Hypothalamus (tissue), 51 donors: ENCODE data around the gene MXRA8.
"Not testable (repeated sequence)": the region's sequence is repeated elsewhere in the genome, so short reads cannot be mapped to it uniquely, and the experiment has no call there.

Experiments used
- DNase-seq, 51 donors: peaks; one replicate each; lab custom pipeline; 2025; lab: John Stamatoyannopoulos, UW

The MXRA8 gene, protein sequence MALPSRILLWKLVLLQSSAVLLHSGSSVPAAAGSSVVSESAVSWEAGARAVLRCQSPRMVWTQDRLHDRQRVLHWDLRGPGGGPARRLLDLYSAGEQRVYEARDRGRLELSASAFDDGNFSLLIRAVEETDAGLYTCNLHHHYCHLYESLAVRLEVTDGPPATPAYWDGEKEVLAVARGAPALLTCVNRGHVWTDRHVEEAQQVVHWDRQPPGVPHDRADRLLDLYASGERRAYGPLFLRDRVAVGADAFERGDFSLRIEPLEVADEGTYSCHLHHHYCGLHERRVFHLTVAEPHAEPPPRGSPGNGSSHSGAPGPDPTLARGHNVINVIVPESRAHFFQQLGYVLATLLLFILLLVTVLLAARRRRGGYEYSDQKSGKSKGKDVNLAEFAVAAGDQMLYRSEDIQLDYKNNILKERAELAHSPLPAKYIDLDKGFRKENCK

DNA sequence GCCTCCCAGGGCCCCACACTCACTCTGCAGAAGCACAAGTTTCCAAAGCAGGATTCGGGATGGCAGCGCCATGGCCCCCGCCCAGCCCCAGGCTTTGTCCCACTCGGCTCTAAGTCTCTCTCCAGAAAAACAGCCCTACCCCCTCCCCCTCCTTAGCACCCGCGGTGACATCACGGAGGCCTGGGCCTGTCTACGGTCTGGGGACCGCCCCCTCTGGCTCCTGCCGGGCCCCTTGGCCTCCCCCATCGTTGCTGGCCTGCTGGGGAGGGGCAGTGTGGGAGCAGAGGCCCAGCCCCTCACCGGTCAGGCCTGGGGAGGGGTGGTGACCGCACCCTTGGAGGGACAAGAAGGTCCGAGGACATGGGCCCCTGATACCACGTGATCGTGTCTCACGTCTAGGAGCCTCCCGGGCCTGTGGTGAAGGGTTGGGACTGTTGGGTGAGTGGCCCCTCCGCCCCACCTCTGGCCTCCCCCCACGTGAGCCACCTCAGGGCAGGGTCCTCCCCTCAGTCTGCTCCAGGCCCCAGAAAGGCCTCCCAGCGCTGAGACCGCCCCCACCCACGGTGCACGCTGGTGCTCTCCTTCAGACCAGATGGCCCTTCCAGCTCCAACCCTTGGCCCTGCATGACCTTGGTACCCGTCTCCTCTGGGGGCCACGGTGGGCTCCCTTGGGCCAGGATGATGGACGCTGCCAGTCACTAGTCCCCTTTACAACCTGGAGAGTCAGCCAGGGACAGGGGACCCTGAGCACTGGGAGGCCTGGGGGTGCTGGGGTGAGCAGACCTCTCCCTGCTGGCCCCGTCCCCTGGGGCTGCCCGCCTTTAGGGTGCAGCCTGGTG lies at the start of gene MXRA8:
Gene MXRA8 (minus strand): TSS at position 123 of the 839 bp plus-strand sequence. CDS start 51 bp downstream, at position 72.
- peak in 16 of 51 donors; percentile 14 to 71 (median 36) for DNase-seq

DNA sequence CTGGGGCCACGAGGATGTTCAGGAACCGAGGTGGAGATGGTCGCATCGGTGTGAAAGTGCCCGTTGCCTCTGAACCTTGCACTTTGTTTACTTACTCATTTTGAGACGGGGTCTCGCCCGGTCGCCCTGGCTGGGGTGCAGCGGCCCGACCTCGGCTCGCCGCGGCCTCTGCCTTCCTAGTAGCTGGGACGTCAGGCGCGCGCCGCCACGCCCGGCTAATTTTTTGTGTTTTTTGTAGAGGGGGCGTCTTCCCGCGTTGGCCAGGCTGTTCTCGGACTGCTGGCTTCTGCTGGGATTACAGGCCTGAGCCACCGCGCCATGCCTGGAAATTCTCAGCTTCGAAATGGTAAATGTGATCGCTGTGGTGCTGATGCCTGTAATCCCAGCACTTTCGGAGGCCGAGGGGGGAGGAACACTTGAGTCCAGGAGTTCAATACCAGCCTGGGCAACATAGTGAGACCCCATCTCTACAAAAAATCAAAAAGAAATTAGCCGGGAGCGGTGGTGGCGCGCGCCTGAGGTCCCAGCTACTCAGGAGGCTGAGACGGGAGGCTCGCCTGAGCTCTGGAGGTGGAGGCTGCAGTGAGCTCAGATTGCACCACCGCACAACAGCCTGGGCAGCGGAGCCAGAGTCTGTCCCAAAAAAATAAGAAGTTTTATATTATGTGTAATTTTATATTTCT lies 49.4 kb upstream of the MXRA8 start:
- DNase-seq: no peak

DNA sequence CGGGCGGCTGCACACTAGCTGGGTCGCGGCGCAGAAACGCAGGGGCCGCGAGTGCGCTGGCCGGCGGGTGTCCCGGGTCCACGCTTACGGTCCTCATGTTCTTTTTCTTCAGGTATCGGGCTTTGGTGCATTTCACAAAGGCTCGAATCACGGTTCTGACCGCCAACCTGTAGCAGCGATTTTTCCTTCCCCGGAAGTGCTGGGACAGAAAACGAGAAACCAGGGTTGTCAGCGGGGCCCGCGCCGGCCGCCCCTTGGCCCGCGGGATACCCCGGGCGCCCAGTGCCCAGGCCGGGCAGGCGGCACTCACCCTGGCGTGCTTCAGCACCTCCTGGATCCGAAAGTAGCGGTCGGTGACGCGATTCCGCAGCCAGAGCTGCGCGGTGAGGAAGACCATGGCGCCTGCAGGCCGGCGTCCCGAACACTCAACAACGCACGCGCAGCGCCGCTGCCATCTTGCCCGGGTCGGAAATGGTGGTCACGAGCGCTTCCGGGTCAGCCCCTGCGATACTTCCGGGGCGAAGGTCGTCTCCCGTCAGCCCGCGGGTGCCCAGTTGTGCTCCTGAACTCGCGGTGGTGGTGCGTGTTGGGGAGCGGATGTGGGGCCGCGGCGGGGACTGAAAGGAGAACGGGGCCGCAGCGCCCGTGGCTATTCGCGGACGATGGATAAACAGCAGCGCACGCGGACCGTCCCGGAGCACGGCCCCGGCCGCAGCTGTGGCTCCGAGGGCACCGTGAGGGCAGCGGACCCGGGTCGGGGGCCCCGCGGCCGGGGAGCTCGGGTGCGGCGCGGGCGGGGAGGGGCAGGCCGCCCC lies 48.7 kb upstream of the MXRA8 start, which contains the start of gene MRPL20:
Gene MRPL20 (minus strand): TSS at position 473 of the 815 bp plus-strand sequence. CDS start 76 bp downstream, at position 397.
- DNase-seq: peak; percentile 67 to 95 (median 89)

DNA sequence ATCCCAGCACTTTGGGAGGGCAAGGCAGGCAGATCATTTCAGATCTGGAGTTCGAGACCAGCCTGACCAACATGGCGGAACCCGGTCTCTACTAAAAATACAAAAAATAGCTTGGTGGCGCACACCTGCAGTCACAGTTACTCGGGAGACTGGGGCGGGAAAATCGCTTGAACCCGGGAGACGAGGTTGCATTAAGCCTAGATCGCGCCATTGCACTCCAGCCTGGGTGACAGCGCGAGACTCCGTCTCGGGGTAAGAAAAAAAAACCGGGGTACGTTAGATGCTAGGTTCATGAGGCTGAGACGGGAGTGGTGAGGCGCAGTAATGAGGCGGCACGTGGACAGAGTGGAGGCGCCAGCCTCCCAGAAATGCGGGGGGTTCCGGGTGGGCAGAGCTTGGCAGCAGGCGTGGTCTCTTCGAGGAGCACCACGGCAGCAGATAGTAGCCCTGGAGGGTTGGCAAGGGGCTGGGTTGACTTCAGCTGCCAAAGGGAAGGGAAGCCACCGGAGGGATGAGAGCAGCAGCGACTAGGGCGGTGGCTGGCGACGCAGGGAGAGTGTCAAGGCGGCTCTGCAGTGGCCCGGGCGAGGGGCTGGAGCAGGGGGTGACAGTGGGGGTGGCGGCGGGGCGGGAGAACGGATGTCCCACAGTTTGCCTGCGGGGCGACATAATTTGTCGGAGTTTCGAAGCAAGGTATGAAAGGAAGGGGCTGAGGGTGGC lies 47.9 kb upstream of the MXRA8 start:
- DNase-seq: no peak

DNA sequence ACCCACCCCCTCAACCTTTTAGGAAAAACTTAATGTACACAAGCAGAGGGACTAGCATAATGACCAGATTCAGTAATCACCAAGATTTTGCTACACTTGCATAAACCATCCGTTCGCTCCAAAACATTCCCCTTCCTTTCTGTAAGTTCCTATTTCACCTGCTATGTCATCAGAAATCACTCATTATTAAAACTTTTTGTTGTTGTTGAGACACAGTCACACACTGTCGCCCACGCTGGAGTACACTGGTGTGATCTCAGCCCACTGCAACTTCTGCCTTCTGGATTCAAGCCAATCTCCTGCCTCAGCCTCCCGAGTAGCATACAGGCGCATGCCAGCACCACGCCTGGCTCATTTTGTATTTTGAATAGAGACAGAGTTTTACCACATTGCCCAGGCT lies 45.3 kb upstream of the MXRA8 start:
- DNase-seq: no peak

DNA sequence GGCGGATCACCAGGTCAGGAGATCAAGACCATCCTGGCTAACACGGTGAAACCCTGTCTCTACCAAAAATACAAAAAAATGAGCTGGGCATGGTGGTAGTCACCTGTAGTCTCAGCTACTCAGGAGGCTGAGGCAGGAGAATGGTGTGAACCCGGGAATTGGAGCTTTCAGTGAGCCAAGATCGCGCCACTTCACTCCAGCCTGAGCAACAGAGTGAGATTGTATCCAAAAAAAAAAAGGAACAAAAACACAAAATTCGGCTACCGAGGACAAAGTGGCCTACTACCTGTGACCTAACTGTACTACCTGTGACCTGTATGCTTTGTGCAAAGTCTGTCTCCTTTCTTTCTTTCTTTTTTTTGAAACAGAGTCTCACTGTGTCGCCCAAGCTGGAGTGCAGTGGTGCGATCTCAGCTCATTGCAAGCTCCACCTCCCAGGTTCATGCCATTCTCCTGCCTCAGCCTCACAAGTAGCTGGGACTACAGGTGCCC lies 44.6 kb upstream of the MXRA8 start:
- not testable (repeated sequence) for DNase-seq

DNA sequence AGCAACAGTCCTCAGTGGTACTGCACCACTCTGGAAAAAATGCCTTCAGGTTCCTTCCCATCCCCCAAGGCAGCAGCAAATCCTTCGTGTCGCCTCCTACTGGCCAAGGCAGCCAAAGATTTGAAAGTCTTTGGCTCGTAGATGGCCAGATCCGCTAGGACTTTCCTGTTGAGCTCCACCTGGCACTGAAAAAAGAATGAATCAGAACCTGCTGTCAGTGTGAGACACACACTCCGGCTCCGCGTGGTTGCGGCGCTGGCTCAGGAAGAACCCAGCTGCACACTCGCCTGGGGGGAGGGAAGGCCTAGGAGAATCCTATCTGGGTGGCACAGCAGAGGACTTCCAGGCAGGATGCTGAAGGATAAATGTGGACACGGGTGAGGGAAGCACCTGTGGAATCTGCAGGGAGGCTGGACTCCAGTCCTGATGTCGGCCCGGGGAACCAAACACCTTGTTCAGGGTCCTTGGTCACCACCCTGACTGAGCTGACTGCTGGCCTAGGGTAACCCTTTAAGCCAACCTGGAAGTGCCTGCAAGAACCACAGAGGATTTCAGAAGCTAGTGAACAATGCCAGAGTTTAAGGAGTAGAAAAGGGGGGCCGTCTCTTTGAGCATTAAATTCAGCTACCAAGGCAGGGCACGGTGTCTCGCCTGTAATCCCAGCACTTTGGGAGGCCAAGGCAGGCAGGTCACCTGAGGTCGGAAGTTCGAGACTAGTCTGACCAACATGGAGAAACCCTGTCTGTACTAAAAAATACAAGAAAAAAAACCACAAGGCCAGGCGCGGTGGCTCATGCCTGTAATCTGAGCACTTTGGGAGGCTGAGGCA lies 43.9 kb upstream of the MXRA8 start:
- DNase-seq: peak in 1 of 51 donors; percentile 39

DNA sequence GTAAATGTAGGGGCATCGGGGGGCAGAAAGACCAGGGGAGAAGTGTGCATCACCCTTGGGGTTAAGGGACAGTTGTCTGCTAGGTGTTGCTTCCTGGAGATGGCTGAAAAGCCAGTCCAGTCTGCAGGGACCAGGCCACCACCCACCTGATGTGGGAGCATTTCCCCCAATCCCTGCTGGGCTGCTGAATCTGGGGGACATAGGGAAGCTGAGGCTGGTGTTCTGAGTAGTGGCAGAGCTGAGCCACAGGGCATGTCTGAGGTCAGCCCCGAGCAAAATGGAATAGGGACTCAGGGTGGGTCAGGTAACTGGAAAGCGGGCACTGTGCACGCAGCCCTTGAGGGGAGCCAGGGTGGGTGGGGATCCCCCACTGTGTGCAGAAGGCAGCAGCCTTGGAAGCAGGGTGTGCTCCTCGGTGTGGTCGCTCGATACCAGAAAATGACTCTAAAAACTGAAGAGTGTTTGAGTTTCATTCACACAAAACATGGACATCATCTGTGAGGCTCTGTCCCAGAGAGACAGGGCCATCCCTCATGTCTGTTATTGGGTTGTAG lies 43.2 kb upstream of the MXRA8 start:
- no peak for DNase-seq

DNA sequence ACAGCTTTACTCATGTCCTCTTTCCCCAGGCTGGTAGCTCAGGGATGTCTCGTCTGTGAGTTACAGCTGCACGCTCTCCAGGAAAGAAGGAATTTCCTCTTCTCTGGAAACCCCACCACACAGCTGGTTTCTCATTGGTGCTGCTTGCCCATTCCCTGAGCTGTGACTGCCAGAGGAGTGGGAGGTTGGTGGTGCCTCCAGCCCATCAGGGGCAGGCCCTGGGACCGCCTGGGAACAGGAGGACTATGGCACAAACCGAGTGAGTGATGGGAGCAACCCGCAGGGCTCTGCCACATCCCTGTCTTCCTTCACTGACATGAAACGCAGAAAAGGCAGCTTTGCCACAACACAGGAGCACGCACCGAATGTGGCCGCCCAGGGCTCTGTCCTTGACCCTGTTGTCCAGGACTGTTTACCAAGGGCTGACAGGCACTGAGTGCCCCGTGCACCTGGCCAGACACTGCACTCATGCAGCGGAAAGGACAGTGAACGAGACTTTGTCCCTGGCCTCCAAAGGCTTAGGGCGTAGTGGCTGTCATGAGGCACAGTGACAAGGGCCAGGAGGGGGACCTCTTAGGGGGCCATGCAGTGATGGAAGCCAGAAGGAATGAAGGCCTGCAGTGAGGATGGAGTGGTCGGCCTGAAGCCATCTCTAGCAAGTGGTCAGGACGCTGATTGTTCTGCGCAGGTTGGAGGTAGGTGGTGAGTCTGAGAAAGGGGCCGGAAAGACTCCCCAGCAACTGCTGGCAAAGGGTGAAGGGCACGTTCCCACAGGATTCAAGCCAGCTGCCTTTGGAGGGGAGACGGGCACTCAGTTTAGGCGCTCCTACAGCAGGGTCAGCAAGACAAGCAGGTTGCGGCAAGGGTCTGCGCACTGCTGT lies 42.5 kb upstream of the MXRA8 start:
- DNase-seq: no peak

DNA sequence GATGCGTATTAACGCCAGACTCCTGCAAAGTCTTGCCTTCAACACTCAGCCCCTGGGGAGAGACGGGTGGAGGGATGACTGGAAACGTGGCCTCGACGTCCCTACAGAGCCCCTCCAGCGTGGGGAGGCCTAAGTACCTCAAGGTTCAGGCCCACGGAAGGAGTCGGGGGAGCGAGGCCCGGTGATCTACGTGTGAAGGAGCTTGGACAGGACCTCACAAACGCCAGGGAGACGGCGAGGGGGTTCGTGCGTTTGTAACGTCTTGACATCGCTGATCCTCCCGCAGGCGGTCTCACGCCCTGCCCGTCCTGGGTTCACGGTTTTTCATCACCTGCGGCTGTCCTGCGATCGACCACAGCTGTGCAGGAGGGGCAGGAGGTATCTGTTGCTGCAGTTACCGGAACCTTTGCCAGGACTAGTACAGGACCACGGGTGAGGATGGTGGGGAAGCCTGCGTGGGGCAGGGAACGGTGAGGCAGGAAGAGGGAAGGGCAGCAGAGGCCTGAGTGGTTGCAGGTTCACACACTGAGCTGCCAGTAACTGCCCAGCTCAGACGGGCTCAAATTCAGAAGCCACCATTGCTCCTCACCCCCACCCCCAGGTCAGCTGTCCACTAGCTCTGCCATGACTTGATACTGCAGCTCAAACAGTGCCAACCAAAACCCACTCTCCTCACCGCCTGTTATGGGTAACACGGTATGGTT lies 41.7 kb upstream of the MXRA8 start:
- no peak for DNase-seq

DNA sequence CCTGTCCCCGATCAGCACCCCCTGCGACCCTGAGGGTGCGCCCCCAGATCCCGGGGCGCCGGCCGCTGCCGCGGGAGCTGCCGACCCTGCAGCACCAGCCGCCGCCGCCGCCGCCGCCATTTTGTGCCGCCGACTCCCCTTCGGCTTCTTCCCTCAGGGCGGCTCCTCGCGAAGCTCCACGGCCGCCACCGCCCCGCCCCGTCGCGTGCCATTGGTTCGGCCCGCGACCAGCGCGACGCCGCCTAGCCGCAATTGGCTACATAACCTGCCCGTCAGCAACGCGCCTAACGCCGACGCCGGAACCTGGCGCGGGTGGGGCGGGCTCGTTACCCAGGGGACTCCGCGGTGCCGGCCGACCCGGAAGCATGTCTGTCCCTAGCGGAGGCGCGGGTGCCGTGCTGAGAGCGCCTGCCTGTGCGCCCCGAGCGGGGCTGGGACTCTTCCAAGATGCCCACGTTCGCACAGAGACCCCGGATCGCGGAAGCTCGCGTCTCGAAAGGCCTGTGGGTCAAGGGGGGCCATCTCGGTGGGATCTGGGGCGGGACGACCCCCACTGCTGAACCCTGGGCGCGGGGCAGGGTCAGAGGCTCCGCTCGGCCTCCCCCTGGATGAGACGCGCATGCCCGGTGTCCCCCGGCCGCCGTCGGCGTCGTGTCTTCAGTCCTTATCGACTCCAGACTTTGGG lies 41.0 kb upstream of the MXRA8 start, which contains the start of gene CCNL2:
Gene CCNL2 (minus strand): TSS at position 149 of the 685 bp plus-strand sequence. CDS start 29 bp downstream, at position 120.
- DNase-seq: peak; percentile 79 to 99 (median 96)

DNA sequence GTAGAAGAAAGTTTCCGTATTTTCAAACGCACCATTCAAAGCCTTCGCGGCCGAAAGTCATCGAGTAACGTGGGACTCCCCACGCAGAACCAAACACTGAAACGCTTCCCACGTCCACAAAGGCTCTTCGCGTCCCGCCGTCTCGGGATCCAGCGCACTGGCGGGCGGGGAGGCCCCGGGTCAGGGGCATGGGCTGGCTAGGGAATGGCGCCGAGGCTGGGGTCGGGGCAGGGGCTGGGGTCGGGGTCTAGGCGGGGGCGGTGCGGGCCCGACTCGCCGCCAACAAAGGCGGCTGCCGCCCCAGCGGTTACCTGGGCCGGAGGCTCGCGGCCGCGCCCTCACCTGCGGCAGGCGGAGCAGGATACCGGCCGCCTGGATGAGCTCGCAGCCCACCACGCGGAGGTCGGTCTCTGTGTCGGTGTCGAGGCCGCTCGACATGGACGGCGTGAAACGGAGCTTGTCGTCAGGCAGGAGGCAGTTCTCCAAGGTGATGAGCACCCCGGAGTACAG lies 40.4 kb upstream of the MXRA8 start:
- DNase-seq: no peak

DNA sequence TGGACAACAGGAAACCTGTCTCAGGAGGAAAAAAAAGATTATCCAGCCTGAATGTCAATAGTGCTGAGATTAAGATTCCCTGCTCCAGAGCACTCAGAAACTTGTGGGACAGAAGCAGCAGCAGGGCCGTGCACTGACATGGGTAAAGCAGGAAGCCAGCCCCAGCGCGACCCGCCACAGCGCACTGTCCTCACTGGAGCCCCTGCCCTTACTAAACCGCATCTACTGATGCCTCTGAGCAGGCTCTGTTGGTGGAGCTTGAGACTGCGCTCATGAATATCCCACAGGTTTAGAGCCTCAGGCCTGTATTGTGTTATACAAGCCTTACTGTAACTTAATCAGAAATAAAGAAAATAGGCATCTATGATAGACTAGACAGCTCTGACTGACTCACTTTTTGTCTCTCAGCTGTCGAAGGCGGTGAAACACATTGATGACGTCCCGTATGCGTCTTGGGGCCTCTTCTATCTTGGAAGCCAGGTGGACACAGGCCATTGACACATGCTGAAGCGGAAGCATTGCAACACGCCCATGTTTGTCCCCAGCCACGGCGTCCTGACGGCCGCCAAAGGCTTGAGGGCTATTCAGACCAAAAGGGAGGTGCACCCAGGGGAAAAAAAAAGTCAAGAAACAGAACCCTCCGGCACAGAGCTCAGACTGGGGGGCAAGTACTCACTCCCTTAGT lies 39.6 kb upstream of the MXRA8 start:
- DNase-seq: no peak

DNA sequence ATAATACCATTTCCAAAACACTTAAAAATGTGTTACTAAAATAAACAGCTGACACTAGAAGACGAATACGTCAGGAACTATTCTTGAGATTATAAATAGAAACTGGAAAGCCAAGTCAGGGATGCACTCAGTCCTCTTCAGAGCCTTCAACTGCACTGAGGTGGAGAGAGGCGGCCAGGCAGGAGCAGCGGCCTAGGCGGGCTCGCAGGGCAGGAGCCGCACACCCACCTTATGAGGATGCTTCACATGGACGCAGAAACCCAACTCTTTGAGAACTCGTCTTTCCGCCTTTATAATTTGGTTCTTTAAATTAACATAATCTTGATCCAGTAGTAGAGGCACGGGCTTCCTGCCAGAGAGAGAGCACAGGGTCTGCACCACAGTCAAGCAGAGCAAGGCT lies 36.8 kb upstream of the MXRA8 start:
- no peak for DNase-seq

DNA sequence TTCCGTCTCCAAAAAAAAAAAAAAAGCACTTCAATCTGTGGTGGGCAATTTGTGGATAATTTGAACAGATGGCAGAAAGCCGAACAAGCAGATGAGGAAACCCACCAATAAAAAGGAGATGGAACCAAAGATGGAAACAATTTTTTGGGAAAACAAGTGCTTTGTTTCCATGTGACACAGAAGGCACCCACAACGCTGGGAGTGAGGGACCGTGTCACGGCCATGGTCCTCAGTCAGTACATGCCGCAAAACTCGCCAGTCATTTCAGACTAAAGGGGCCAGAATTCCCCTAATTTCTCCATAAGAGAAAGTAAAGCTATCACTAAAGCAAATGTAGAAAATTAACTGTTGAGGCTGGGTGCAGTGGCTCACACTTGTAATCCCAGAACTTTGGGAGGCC lies 35.8 kb upstream of the MXRA8 start:
- DNase-seq: no peak
